ENCODE measurements around the gene ACCS.

Gene ACCS

DNA sequence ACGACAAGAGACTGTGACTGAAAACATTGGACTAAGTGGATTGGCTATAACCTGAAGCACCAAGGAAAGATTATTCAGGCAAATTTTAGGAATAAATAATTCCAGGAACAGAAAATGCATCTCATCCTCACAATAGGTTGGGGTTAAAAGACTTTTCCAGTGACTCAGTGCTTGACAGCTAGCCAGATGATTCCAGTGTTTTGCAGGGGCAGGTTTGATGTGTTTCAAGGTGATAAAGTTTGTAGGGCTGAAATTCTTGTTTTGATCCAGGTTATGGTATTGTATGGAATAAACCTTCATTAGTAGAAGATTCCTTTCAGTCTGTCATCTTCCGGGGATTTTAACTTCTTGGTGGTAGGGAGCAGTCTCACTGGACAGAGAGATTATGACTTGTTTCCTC lies 31.8 kb downstream of the ACCS start:
- H2BK5ac ChIP-seq (ENCODE audit: low read depth, low read length, poor library complexity, severe bottlenecking): no peak overlapping the region
- no peak overlapping the region for H3K14ac ChIP-seq (ENCODE audit: low read length in 2 of 2)
- DNase-seq: no peak
- H2BK12ac ChIP-seq (ENCODE audit: low read length in 2 of 2): no peak overlapping the region
- no peak overlapping the region for H3K27ac ChIP-seq (ENCODE audit: low read length, poor library complexity, severe bottlenecking)
- H3K79me1 ChIP-seq (replicated peaks; ENCODE audit: low read length, poor library complexity, severe bottlenecking): peaks cover 39% of the 10 kb centered on the region
- H2AK5ac ChIP-seq (ENCODE audit: low read length, severe bottlenecking): no peak overlapping the region
- H3K18ac ChIP-seq (ENCODE audit: low read depth in 1 of 2, low read length in 2 of 2): no peak overlapping the region
- no peak overlapping the region for H2BK120ac ChIP-seq (ENCODE audit: low read depth, low read length)
- no peak overlapping the region for H3K9ac ChIP-seq (ENCODE audit: low read length)
- WGBS: 86% methylated on average over 1 of the region's 2 CpGs
- peaks cover 0 to 4% of the 10 kb centered on the region in 2 experiments for H3K27me3 ChIP-seq (ENCODE audit: control insufficient read depth in 1 of 2, insufficient read depth in 1 of 2, low read length in 2 of 2)
- H3K36me3 ChIP-seq (ENCODE audit: control insufficient read depth in 1 of 2, insufficient read depth in 2 of 2, low read depth in 1 of 2, low read length in 2 of 2): peaks cover 0 to 5% of the 10 kb centered on the region in 2 experiments
- no peak overlapping the region for H4K91ac ChIP-seq (ENCODE audit: low read length)
- no peak overlapping the region for H3K23ac ChIP-seq (ENCODE audit: low read length in 2 of 2)
- H2BK15ac ChIP-seq (ENCODE audit: low read depth, poor library complexity, severe bottlenecking): no peak overlapping the region
- no peak overlapping the region for H3K4ac ChIP-seq (ENCODE audit: low read depth in 1 of 2, low read length in 2 of 2)
- H3K4me3 ChIP-seq (ENCODE audit: insufficient read depth in 1 of 2, low read depth in 1 of 2, low read length in 2 of 2): no peak overlapping the region
- H3K9me3 ChIP-seq (ENCODE audit: control insufficient read depth, low read length): no peaks in the 10 kb centered on the region
- no peak overlapping the region for H2AFZ ChIP-seq (ENCODE audit: low read depth, low read length)
- no peak overlapping the region for H3K4me2 ChIP-seq (ENCODE audit: low read length, poor library complexity, severe bottlenecking)
- H3K4me1 ChIP-seq (ENCODE audit: control insufficient read depth, insufficient read depth, low read depth, low read length): peaks cover 6% of the 10 kb centered on the region
- no peak overlapping the region for H4K8ac ChIP-seq (ENCODE audit: low read length)

DNA sequence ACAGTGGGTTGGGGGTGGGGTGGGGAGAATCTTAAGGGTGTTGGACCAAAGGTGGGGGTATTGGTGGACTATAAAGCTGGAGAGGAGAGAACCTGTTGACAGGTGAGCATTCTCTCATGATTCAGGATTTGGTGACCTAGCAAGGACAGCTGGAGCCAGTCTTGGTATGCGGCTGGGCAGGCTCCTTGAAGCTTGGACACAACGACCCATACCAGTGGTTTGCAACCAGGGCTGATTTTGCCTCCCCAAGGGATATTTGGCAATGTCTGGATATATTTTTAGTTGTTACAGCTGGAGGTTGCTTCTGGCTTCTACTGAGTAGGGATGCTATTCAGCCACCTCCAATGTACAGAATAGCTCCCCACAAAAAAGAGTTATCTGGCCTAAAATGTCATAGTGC lies 35.0 kb downstream of the ACCS start:
- 88% methylated on average over 2 of the region's 2 CpGs for WGBS
- no peak overlapping the region for H3K27ac ChIP-seq (ENCODE audit: low read length, poor library complexity, severe bottlenecking)

DNA sequence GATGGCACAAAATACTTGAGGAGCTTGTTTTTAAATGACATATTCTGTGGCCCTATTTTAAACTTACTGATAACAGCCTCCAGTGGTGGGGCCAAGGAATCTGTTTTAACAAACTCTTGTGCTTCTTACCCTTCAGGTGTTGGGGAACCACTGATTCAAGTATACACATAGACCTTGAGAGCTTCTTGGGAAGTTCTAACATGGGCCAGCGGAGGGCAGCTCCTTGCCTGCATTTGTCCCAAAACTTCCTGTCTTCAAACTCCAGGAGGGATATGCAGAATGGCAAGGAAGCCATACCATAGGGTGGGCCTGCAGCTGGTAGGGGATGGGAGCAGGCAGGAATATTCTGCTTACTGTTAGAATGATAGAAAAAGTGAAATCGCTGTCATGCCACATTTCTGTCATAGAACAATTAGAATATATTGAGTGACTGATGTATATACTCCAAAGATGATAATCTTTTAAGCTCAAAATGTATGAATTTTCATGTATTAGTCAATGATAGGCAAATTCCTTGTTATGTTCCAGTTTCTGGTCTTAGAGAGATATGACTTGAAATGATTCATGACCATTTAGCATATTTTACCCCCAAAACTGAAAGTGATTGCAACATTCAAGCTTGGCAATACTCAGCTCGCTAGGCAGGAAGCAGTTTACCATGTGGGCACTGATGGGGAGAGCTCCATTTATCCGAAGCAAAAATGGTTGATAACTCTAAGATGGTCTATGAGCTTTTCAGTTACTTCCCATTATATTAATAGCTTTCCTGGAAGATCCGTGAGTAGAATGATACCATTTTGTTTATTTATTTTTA lies 38.6 kb downstream of the ACCS start:
- Histone ChIP-seq H3K14ac (ENCODE audit: low read length in 2 of 2) (no peak overlapping the region), H3K27ac (ENCODE audit: low read length, poor library complexity, severe bottlenecking) (no peak overlapping the region), H3K4me1 (ENCODE audit: control insufficient read depth, insufficient read depth, low read depth, low read length) (no peaks in the 10 kb centered on the region), H4K8ac (ENCODE audit: low read length) (no peak overlapping the region), H2BK15ac (ENCODE audit: low read depth, poor library complexity, severe bottlenecking) (no peak overlapping the region), H3K4ac (ENCODE audit: low read depth in 1 of 2, low read length in 2 of 2) (no peak overlapping the region), H3K9ac (ENCODE audit: low read length) (no peak overlapping the region), H3K9me3 (ENCODE audit: control insufficient read depth, low read length) (no peaks in the 10 kb centered on the region), H3K18ac (ENCODE audit: low read depth in 1 of 2, low read length in 2 of 2) (no peak overlapping the region), H2BK120ac (ENCODE audit: low read depth, low read length) (no peak overlapping the region), H3K27me3 (ENCODE audit: control insufficient read depth in 1 of 2, insufficient read depth in 1 of 2, low read length in 2 of 2) (no peaks in the 10 kb centered on the region), H2AK5ac (ENCODE audit: low read length, severe bottlenecking) (no peak overlapping the region), H2AFZ (ENCODE audit: low read depth, low read length) (no peak overlapping the region), H3K4me3 (ENCODE audit: insufficient read depth in 1 of 2, low read depth in 1 of 2, low read length in 2 of 2) (no peak overlapping the region), H4K91ac (ENCODE audit: low read length) (no peak overlapping the region), H3K36me3 (ENCODE audit: control insufficient read depth in 1 of 2, insufficient read depth in 2 of 2, low read depth in 1 of 2, low read length in 2 of 2) (peaks cover 12 to 24% of the 10 kb centered on the region in 2 experiments), H2BK5ac (ENCODE audit: low read depth, low read length, poor library complexity, severe bottlenecking) (no peak overlapping the region), H3K23ac (ENCODE audit: low read length in 2 of 2) (no peak overlapping the region), H3K4me2 (ENCODE audit: low read length, poor library complexity, severe bottlenecking) (no peak overlapping the region), H2BK12ac (ENCODE audit: low read length in 2 of 2) (no peak overlapping the region), H3K79me1 (replicated peaks; ENCODE audit: low read length, poor library complexity, severe bottlenecking) (peaks cover 33% of the 10 kb centered on the region)
- WGBS: 100% methylated on average over 2 of the region's 5 CpGs
- no peak for DNase-seq

More for the DNA sequence above, 35.0 kb downstream of the ACCS start:
- Histone ChIP-seq H4K91ac (ENCODE audit: low read length) (no peak overlapping the region), H3K18ac (ENCODE audit: low read depth in 1 of 2, low read length in 2 of 2) (no peak overlapping the region), H2BK12ac (ENCODE audit: low read length in 2 of 2) (no peak overlapping the region), H3K79me1 (replicated peaks; ENCODE audit: low read length, poor library complexity, severe bottlenecking) (peaks cover 43% of the 10 kb centered on the region), H3K4me1 (ENCODE audit: control insufficient read depth, insufficient read depth, low read depth, low read length) (peaks cover 4% of the 10 kb centered on the region), H2BK5ac (ENCODE audit: low read depth, low read length, poor library complexity, severe bottlenecking) (no peak overlapping the region), H2BK120ac (ENCODE audit: low read depth, low read length) (no peak overlapping the region), H3K4ac (ENCODE audit: low read depth in 1 of 2, low read length in 2 of 2) (no peak overlapping the region), H3K36me3 (ENCODE audit: control insufficient read depth in 1 of 2, insufficient read depth in 2 of 2, low read depth in 1 of 2, low read length in 2 of 2) (no peaks in the 10 kb centered on the region), H4K8ac (ENCODE audit: low read length) (no peak overlapping the region), H2BK15ac (ENCODE audit: low read depth, poor library complexity, severe bottlenecking) (no peak overlapping the region), H3K9me3 (ENCODE audit: control insufficient read depth, low read length) (no peaks in the 10 kb centered on the region), H3K23ac (ENCODE audit: low read length in 2 of 2) (no peak overlapping the region), H2AFZ (ENCODE audit: low read depth, low read length) (no peak overlapping the region), H3K4me2 (ENCODE audit: low read length, poor library complexity, severe bottlenecking) (no peak overlapping the region), H3K14ac (ENCODE audit: low read length in 2 of 2) (no peak overlapping the region), H3K9ac (ENCODE audit: low read length) (no peak overlapping the region), H3K27me3 (ENCODE audit: control insufficient read depth in 1 of 2, insufficient read depth in 1 of 2, low read length in 2 of 2) (no peaks in the 10 kb centered on the region), H2AK5ac (ENCODE audit: low read length, severe bottlenecking) (no peak overlapping the region), H3K4me3 (ENCODE audit: insufficient read depth in 1 of 2, low read depth in 1 of 2, low read length in 2 of 2) (no peak overlapping the region)
- DNase-seq: no peak

DNA sequence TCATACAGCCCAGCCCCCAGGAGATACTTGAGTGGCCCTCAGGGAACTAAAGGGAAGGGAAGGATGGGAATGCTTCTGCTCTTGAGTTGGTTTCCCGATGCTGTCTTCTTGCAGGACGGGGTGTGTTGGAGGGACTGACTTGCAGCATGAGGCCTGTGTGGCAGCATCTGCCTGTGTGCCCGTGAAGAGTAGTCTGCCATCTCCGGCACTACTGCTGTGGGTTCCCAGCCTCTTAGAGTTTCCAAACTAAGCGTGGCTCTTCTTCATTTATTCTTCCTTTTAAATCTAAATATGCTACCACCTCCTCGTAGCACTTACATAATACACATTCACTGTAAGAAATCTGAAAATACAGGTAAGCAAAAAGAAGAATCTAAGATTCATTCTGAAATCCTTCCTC lies 42.2 kb downstream of the ACCS start:
- no peak overlapping the region for H3K14ac ChIP-seq (ENCODE audit: low read length in 2 of 2)
- no peak overlapping the region for H2BK5ac ChIP-seq (ENCODE audit: low read depth, low read length, poor library complexity, severe bottlenecking)
- H3K4me1 ChIP-seq (ENCODE audit: control insufficient read depth, insufficient read depth, low read depth, low read length): peaks cover 4% of the 10 kb centered on the region
- no peaks in the 10 kb centered on the region for H3K9me3 ChIP-seq (ENCODE audit: control insufficient read depth, low read length)
- H2AFZ ChIP-seq (ENCODE audit: low read depth, low read length): no peak overlapping the region
- no peak overlapping the region for H4K91ac ChIP-seq (ENCODE audit: low read length)
- H3K18ac ChIP-seq (ENCODE audit: low read depth in 1 of 2, low read length in 2 of 2): no peak overlapping the region
- no peak overlapping the region for H3K9ac ChIP-seq (ENCODE audit: low read length)
- H3K4ac ChIP-seq (ENCODE audit: low read depth in 1 of 2, low read length in 2 of 2): no peak overlapping the region
- H4K8ac ChIP-seq (ENCODE audit: low read length): no peak overlapping the region
- H3K79me1 ChIP-seq (replicated peaks; ENCODE audit: low read length, poor library complexity, severe bottlenecking): peaks cover 14% of the 10 kb centered on the region
- H3K4me2 ChIP-seq (ENCODE audit: low read length, poor library complexity, severe bottlenecking): no peak overlapping the region
- no peak overlapping the region for H2BK120ac ChIP-seq (ENCODE audit: low read depth, low read length)
- peaks cover 13 to 50% of the 10 kb centered on the region in 2 experiments for H3K36me3 ChIP-seq (ENCODE audit: control insufficient read depth in 1 of 2, insufficient read depth in 2 of 2, low read depth in 1 of 2, low read length in 2 of 2)
- 96% methylated on average over 5 of the region's 6 CpGs for WGBS
- H3K27me3 ChIP-seq (ENCODE audit: control insufficient read depth in 1 of 2, insufficient read depth in 1 of 2, low read length in 2 of 2): no peaks in the 10 kb centered on the region
- no peak for DNase-seq
- no peak overlapping the region for H2BK15ac ChIP-seq (ENCODE audit: low read depth, poor library complexity, severe bottlenecking)
- no peak overlapping the region for H3K27ac ChIP-seq (ENCODE audit: low read length, poor library complexity, severe bottlenecking)
- no peak overlapping the region for H2AK5ac ChIP-seq (ENCODE audit: low read length, severe bottlenecking)
- H2BK12ac ChIP-seq (ENCODE audit: low read length in 2 of 2): no peak overlapping the region
- no peak overlapping the region for H3K23ac ChIP-seq (ENCODE audit: low read length in 2 of 2)
- no peak overlapping the region for H3K4me3 ChIP-seq (ENCODE audit: insufficient read depth in 1 of 2, low read depth in 1 of 2, low read length in 2 of 2)
